Suprapubic skin (tissue), 4 donors: ENCODE measurements around the gene CLIP2. TPM values are rescaled to one million over a fixed set of nuclear protein-coding genes. Genes with fewer than 3 reads are reported as not detected.

Experiments used
- DNase-seq, 2 donors: peaks; one replicate each; pipeline ENCODE4 v3.0.0-alpha.2; 2019; ENCODE audit warnings: low spot score in 2 of 2
- H3K27ac ChIP-seq: fragments of 200-600 bp; sonication (generic); one replicate; pipeline ENCODE4 v1.5.1; 2019
- H3K27me3 ChIP-seq: fragments of 200-600 bp; sonication (generic); one replicate; pipeline ENCODE4 v1.5.1; 2019
- H3K36me3 ChIP-seq: fragments of 200-600 bp; sonication (generic); one replicate; pipeline ENCODE4 v1.5.1; 2019
- H3K4me1 ChIP-seq: fragments of 200-600 bp; sonication (generic); one replicate; pipeline ENCODE4 v1.5.1; 2019
- H3K4me3 ChIP-seq: fragments of 200-600 bp; sonication (generic); one replicate; pipeline ENCODE4 v1.5.1; 2019; ENCODE audit warnings: mild to moderate bottlenecking
- H3K9me3 ChIP-seq: fragments of 200-600 bp; sonication (generic); one replicate; pipeline ENCODE4 v1.5.1; 2019
- CTCF ChIP-seq, 2 donors: fragments of 200-600 bp in 1 of 2; fragments of 450-650 bp in 1 of 2; sonication (generic) in 1 of 2; IDR thresholded peaks; one replicate each; pipeline ENCODE4 v1.5.1; 2016 to 2019; ENCODE audit warnings: antibody characterized with exemption in 2 of 2, mild to moderate bottlenecking in 1 of 2, moderate library complexity in 1 of 2
- EP300 ChIP-seq: sonication (generic); formaldehyde crosslinking; IDR thresholded peaks from one replicate; pipeline ENCODE4 v1.6.1; 2017; ENCODE audit warnings: antibody characterized with exemption
- POLR2A ChIP-seq, 2 donors: fragments of 450-650 bp; IDR thresholded peaks; one replicate each; pipeline ENCODE4 v1.6.1; 2017; ENCODE audit warnings: antibody characterized with exemption in 2 of 2, mild to moderate bottlenecking in 2 of 2, moderate library complexity in 2 of 2
- POLR2AphosphoS5 ChIP-seq, 3 donors: sonication (generic); formaldehyde crosslinking; IDR thresholded peaks; one replicate each; pipeline ENCODE4 v1.6.1; 2017; ENCODE audit warnings: antibody characterized with exemption in 3 of 3
- WGBS: methylation state at CpG from one replicate; pipeline ENCODE4 v1.1.5; 2018; 5-methylcytosine and 5-hydroxymethylcytosine counted together
- total RNA-seq, 4 donors: library from RNA; depleted of rRNA; stranded (reverse); fragments of >200 nt; gene quantifications; one replicate each; pipeline ENCODE4 v1.1.0, GENCODE V29; 2016

Gene CLIP2
- total RNA-seq, 4 donors from 2014 or later: 26.9 to 73.6 (median 32.5) TPM

- Histone ChIP-seq H3K27ac (peak overlapping the region; percentile 80), H3K4me3 (peak overlapping the region; percentile 83)
Measured at GRCh38 chr7:74455291-74455804, 166.1 kb downstream of the CLIP2 start.

More at GRCh38 chr7:74455291-74455804, 166.1 kb downstream of the CLIP2 start:
- no peak for DNase-seq
- H3K4me1 ChIP-seq: peaks cover 33% of the 10 kb centered on the region
- 56% methylated on average over 10 of the region's 13 CpGs for WGBS
- H3K9me3 ChIP-seq: no peaks in the 10 kb centered on the region
- no peaks in the 10 kb centered on the region for H3K36me3 ChIP-seq
- TF ChIP-seq POLR2A (IDR thresholded peaks at IDR 0.05): no peak
- TF ChIP-seq EP300: no peak
- no peak for TF ChIP-seq POLR2AphosphoS5 (IDR thresholded peaks at IDR 0.05)
- no peak for TF ChIP-seq CTCF (IDR thresholded peaks at IDR 0.05)
- no peaks in the 10 kb centered on the region for H3K27me3 ChIP-seq

Other genes starting within 250 kb of the CLIP2 start
- gene LIMK1, start 205.6 kb upstream of the CLIP2 start, total RNA-seq: 10 to 100 TPM; 12.8 to 21.5 (median 17.2) TPM
- 100 to 1,000 TPM; 201 to 289 (median 243) TPM for gene EIF4H, start 115.1 kb upstream of the CLIP2 start, total RNA-seq
- 1 to 10 TPM in 3 of 4 donors, under 1 TPM in 1; 0.57 to 4.3 (median 1.6) TPM for gene LAT2, start 79.4 kb upstream of the CLIP2 start, total RNA-seq
- gene RFC2, start 35.0 kb upstream of the CLIP2 start, total RNA-seq: 10 to 100 TPM; 15.0 to 17.2 (median 16.4) TPM
- 10 to 100 TPM; 23.1 to 41.2 (median 25.0) TPM for gene GTF2IRD1, start 164.5 kb downstream of the CLIP2 start, total RNA-seq